Testis (tissue), 2 donors: ENCODE results near the gene NKAIN2.

ENCODE experiments used
- CTCF ChIP-seq, 3 experiments: fragments of 450-650 bp in 2 of 3; fragments of 200-600 bp in 1 of 3; sonication (generic) in 1 of 3; IDR thresholded peaks; one replicate each; pipeline ENCODE4 v1.5.1; 2016 to 2019; ENCODE audit warnings: antibody characterized with exemption in 3 of 3, mild to moderate bottlenecking in 2 of 3, moderate library complexity in 1 of 3
- POLR2A ChIP-seq: fragments of 450-650 bp; IDR thresholded peaks from one replicate; pipeline ENCODE4 v1.6.1; 2017; ENCODE audit warnings: antibody characterized with exemption, mild to moderate bottlenecking, moderate library complexity

DNA sequence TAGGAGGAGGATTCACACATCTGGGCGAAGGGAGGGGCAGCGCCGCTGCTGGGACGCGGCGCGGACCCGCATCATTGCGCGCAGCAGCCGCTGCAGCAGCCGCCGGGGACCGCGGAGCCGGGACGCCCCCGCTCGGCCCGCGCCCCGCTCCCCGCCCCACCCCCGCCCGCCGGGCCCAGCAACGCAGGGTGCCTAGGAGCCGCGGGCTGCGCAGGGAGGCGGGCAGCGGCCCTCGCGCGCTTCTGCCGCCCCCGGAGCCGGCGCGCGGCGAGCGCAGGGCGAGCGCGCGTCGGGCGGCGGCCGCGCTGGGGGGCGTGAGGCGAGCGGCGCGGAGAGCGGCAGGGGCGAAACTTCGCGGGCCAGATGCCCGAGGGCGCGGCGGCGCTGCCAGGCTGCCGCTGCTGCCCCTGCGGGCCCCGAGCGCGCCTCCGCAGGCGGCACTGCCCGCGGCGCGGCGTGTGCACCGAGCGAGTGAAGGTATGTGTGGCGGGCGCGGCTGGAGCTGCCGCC lies at the start of gene NKAIN2:
- TF ChIP-seq POLR2A: no peak
- no peak for TF ChIP-seq CTCF (IDR thresholded peaks at IDR 0.05)
